Measurements from ENCODE around the gene TTYH1.

DNA sequence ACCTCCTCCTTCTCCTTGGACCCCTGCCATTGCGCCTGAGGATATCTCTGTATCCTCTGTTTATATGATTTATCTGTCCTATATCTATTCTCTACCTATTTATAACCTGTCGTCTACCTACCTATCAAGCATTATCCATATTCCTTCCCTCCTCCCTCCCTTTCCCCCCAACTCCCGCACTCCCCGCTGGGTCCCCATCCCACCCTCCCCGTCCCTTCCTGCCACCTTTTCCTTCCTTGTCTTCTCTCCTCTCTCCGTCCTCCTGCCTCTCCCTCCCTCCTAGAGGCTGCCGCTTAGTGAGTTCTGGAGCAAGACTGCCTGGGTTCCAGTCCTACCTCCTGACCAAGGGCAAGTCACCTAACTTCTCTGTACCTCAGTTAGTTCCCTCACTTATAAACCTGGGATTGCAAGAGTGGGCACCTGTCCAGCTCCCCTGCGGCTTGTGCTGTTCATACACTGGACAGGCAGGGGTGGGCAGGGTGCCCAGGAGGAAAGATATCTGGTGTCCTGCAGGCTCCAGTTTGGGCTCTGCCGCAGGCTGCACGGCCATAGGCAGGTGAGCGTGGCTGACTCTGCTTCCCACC lies 16.1 kb downstream of the TTYH1 start:
- TF ChIP-seq, protein P1, sequence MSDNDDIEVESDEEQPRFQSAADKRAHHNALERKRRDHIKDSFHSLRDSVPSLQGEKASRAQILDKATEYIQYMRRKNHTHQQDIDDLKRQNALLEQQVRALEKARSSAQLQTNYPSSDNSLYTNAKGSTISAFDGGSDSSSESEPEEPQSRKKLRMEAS (IDR thresholded peaks at IDR 0.05): peak; percentile 51; the same call in 1 of the 2 replicates
- TF ChIP-seq, protein P2, sequence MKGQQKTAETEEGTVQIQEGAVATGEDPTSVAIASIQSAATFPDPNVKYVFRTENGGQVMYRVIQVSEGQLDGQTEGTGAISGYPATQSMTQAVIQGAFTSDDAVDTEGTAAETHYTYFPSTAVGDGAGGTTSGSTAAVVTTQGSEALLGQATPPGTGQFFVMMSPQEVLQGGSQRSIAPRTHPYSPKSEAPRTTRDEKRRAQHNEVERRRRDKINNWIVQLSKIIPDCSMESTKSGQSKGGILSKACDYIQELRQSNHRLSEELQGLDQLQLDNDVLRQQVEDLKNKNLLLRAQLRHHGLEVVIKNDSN (IDR thresholded peaks at IDR 0.05): peak; percentile 53
- peak; percentile 36; the same call in 1 of the 2 replicates for TF ChIP-seq CEBPB (IDR thresholded peaks at IDR 0.05)
- no peak for TF ChIP-seq YY1 (IDR thresholded peaks at IDR 0.05; ENCODE audit: low read depth)
- TF ChIP-seq, protein P3, sequence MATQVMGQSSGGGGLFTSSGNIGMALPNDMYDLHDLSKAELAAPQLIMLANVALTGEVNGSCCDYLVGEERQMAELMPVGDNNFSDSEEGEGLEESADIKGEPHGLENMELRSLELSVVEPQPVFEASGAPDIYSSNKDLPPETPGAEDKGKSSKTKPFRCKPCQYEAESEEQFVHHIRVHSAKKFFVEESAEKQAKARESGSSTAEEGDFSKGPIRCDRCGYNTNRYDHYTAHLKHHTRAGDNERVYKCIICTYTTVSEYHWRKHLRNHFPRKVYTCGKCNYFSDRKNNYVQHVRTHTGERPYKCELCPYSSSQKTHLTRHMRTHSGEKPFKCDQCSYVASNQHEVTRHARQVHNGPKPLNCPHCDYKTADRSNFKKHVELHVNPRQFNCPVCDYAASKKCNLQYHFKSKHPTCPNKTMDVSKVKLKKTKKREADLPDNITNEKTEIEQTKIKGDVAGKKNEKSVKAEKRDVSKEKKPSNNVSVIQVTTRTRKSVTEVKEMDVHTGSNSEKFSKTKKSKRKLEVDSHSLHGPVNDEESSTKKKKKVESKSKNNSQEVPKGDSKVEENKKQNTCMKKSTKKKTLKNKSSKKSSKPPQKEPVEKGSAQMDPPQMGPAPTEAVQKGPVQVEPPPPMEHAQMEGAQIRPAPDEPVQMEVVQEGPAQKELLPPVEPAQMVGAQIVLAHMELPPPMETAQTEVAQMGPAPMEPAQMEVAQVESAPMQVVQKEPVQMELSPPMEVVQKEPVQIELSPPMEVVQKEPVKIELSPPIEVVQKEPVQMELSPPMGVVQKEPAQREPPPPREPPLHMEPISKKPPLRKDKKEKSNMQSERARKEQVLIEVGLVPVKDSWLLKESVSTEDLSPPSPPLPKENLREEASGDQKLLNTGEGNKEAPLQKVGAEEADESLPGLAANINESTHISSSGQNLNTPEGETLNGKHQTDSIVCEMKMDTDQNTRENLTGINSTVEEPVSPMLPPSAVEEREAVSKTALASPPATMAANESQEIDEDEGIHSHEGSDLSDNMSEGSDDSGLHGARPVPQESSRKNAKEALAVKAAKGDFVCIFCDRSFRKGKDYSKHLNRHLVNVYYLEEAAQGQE (IDR thresholded peaks at IDR 0.05; ENCODE audit: low read depth): no peak
- no peak for TF ChIP-seq ZBTB7A (IDR thresholded peaks at IDR 0.05; ENCODE audit: low read depth)
- TF ChIP-seq CREB1 (IDR thresholded peaks at IDR 0.05; ENCODE audit: low read depth): no peak

Measured in Ishikawa (cell line).